Testis (tissue), 3 donors: ENCODE data around the gene KIFAP3. TPM values are rescaled to one million over a fixed set of nuclear protein-coding genes. Genes with fewer than 3 reads are reported as not detected.

Experiments used
- DNase-seq: peaks from one replicate; pipeline ENCODE4 v3.0.0-alpha.2; 2019
- H3K27ac ChIP-seq, 2 donors: fragments of 200-600 bp; sonication (generic); one replicate each; pipeline ENCODE4 v1.5.1; 2019
- H3K27me3 ChIP-seq: fragments of 200-600 bp; sonication (generic); one replicate; pipeline ENCODE4 v1.5.1; 2019
- H3K36me3 ChIP-seq: fragments of 200-600 bp; sonication (generic); one replicate; pipeline ENCODE4 v1.5.1; 2017; ENCODE audit warnings: low read depth; ENCODE audit errors: missing control alignments
- H3K4me1 ChIP-seq: fragments of 200-600 bp; sonication (generic); one replicate; pipeline ENCODE4 v1.5.1; 2019
- H3K4me3 ChIP-seq, 2 donors: fragments of 200-600 bp; sonication (generic); one replicate each; pipeline ENCODE4 v1.5.1; 2017 to 2019
- H3K9me3 ChIP-seq: fragments of 200-600 bp; sonication (generic); one replicate; pipeline ENCODE4 v1.5.1; 2017
- POLR2A ChIP-seq: fragments of 450-650 bp; IDR thresholded peaks from one replicate; pipeline ENCODE4 v1.6.1; 2017; ENCODE audit warnings: antibody characterized with exemption, mild to moderate bottlenecking, moderate library complexity
- WGBS, 2 donors: methylation state at CpG; one replicate each; pipeline ENCODE4 v1.1.5; 2018; 5-methylcytosine and 5-hydroxymethylcytosine counted together
- intact Hi-C: fragments of 100-400 bp; cut with DNase I; formaldehyde crosslinking; loops from one replicate; pipeline ENCODE4 v1.15.1; 2023; ENCODE audit warnings: low total_unique reads
- polyA plus RNA-seq: library from polyadenylated mRNA; stranded (reverse); fragments of 350-450 nt; fragmentation: Illumina TruSeq; extraction: RNeasy Lipid Tissue Mini Kit (QIAGEN cat#74804); gene quantifications from one replicate; pipeline ENCODE4 v1.2.3, GENCODE V29; 2014; ENCODE audit warnings: low read depth, low replicate concordance; ENCODE audit not compliant: insufficient read depth
- total RNA-seq, 2 donors: library from RNA; depleted of rRNA; stranded (reverse); fragments of >200 nt; gene quantifications; one replicate each; pipeline ENCODE4 v1.2.3, GENCODE V29; 2016
- TF ChIP-seq, protein P1 (sequence below), 3 experiments: fragments of 450-650 bp in 2 of 3; fragments of 200-600 bp in 1 of 3; sonication (generic) in 1 of 3; IDR thresholded peaks; one replicate each; pipeline ENCODE4 v1.5.1; 2016 to 2019; ENCODE audit warnings: antibody characterized with exemption in 3 of 3, mild to moderate bottlenecking in 2 of 3, moderate library complexity in 1 of 3

The KIFAP3 gene
- total and polyA plus RNA-seq, 3 donors from 2014 or later = 52.9 to 80.8 (median 60.6) TPM

DNA sequence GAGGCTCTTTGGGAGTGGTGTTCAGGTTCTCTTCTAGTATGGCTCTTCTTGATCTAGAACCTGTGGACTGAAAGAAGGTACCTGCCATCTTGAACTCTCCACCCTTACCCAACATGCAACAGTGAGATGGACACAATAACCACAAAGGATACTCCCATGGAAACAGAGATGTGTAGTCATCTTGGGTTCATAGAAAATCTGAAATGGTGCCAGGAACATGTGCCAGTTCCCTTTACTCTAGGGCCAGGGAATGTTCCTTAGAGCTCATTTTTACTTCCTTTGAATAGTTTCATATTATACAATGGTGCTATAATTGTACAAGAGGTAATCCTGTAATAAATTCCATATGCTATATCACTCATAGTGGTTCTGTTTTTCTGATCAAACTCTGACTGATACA, 167.6 kb downstream of the KIFAP3 start:
- DNase-seq = no peak
- no peaks in the 10 kb centered on the region for H3K27me3 ChIP-seq
- no peak overlapping the region for H3K27ac ChIP-seq
- intact Hi-C loops = no loop called here
- no peaks in the 10 kb centered on the region for H3K4me1 ChIP-seq
- H3K4me3 ChIP-seq = no peak overlapping the region
- H3K9me3 ChIP-seq = no peaks in the 10 kb centered on the region
- no peaks in the 10 kb centered on the region for H3K36me3 ChIP-seq
- TF ChIP-seq POLR2A = no peak
- TF ChIP-seq, protein P1, sequence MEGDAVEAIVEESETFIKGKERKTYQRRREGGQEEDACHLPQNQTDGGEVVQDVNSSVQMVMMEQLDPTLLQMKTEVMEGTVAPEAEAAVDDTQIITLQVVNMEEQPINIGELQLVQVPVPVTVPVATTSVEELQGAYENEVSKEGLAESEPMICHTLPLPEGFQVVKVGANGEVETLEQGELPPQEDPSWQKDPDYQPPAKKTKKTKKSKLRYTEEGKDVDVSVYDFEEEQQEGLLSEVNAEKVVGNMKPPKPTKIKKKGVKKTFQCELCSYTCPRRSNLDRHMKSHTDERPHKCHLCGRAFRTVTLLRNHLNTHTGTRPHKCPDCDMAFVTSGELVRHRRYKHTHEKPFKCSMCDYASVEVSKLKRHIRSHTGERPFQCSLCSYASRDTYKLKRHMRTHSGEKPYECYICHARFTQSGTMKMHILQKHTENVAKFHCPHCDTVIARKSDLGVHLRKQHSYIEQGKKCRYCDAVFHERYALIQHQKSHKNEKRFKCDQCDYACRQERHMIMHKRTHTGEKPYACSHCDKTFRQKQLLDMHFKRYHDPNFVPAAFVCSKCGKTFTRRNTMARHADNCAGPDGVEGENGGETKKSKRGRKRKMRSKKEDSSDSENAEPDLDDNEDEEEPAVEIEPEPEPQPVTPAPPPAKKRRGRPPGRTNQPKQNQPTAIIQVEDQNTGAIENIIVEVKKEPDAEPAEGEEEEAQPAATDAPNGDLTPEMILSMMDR (IDR thresholded peaks at IDR 0.05) = no peak

DNA sequence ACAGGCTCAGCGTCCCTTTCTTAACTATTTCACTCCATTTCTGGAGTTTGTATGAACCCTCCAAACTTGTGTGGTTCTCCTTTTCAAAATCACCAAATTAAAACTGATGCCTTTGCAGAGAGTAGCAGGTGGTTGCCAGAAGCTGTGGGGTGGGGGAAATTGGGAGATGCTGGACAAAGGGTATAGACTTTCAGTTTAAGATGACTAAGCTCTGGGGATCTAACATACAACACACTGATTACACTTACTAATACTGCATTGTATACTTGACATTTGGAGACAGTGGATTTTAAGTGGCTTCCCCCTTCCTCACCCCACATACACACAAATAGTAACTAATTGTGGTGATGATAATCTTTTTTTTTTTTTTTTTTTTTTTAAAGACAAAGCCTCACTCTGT, 169.7 kb downstream of the KIFAP3 start:
- H3K9me3 ChIP-seq = no peaks in the 10 kb centered on the region
- intact Hi-C loops = no loop called here
- H3K4me1 ChIP-seq = no peaks in the 10 kb centered on the region
- no peak for DNase-seq
- H3K36me3 ChIP-seq = no peaks in the 10 kb centered on the region
- no peak overlapping the region for H3K27ac ChIP-seq
- WGBS, 2 donors = 67 to 86% methylated on average over 1 of the region's 1 CpG
- H3K27me3 ChIP-seq = no peaks in the 10 kb centered on the region
- no peak for TF ChIP-seq POLR2A
- TF ChIP-seq, protein P1 (IDR thresholded peaks at IDR 0.05) = no peak
- H3K4me3 ChIP-seq = no peak overlapping the region

DNA sequence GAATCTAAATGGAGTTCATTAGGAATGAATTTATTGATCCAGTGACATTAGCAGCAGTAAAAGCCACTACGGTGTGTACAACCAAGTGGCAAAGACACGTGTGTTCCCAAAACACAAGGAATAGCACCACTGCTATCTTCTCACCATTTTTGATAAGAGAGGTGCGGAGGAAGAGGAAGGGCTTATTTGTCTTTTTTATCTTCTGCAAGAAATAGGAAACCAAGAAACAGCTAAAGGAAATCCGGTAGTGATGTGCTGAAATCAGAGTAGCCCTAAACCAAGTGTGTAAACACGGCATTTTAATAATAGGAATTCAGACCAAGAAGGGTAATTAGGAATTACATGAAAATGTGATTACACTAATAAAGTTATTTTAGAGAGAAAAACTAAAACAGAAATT, 171.7 kb downstream of the KIFAP3 start:
- H3K9me3 ChIP-seq = no peaks in the 10 kb centered on the region
- DNase-seq = no peak
- intact Hi-C loops = no loop called here
- H3K27me3 ChIP-seq = no peaks in the 10 kb centered on the region
- WGBS, 2 donors = 73 to 74% methylated on average over 5 of the region's 5 CpGs
- H3K36me3 ChIP-seq = no peaks in the 10 kb centered on the region
- no peak overlapping the region for H3K27ac ChIP-seq
- no peak for TF ChIP-seq POLR2A
- TF ChIP-seq, protein P1 (IDR thresholded peaks at IDR 0.05) = no peak
- no peaks in the 10 kb centered on the region for H3K4me1 ChIP-seq
- no peak overlapping the region for H3K4me3 ChIP-seq

DNA sequence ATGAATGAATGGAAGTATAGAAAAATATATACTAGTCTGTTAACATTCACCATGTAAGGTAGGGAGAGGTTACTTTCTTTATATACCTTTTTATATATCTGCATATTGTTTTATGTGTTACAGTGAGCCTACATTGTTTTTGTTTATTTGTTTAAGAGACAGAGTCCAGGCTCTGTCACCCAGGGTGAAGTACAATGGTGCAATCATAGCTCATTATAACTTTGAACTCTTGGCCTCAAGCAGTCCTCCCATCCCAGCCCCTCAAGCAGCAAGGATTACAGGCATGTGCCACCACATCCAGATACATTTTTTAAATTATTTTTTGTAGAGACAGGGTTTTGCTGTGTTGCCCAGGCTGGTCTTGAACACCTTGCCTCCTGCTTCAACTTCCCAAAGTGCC, 173.4 kb downstream of the KIFAP3 start:
- intact Hi-C loops = no loop called here
- DNase-seq = no peak
- Histone ChIP-seq H3K4me3 (no peak overlapping the region), H3K4me1 (no peaks in the 10 kb centered on the region), H3K9me3 (no peaks in the 10 kb centered on the region), H3K27me3 (no peaks in the 10 kb centered on the region), H3K36me3 (no peaks in the 10 kb centered on the region), H3K27ac (no peak overlapping the region)
- no peak for TF ChIP-seq POLR2A
- TF ChIP-seq, protein P1 (IDR thresholded peaks at IDR 0.05) = no peak

DNA sequence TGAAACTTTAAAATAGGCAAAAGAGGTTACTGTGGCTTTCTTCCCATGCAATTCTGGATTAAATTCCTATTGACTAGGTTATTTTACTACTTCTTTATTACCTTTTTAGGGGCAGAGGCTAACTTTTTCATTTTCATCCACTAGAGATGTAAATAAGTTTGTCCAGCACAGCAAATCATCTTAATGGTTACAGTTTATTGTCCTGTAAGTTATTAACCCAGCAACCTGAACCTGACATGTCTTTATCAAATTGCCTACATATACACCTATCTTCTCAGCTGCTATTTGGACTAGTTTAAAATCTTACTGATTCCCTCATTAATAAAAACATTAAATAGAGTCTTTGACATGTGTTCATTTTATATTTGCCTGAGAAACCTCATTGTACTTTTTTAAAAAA, 173.9 kb downstream of the KIFAP3 start:
- Histone ChIP-seq H3K4me1 (no peaks in the 10 kb centered on the region), H3K36me3 (no peaks in the 10 kb centered on the region), H3K4me3 (no peak overlapping the region), H3K27me3 (no peaks in the 10 kb centered on the region), H3K9me3 (no peaks in the 10 kb centered on the region), H3K27ac (no peak overlapping the region)
- TF ChIP-seq, protein P1 (IDR thresholded peaks at IDR 0.05) = no peak
- TF ChIP-seq POLR2A = no peak
- intact Hi-C loops = no loop called here
- no peak for DNase-seq
